Heart left ventricle (tissue), 16 donors: ENCODE data around the gene PCDHGA1. TPM values are rescaled to one million over a fixed set of nuclear protein-coding genes. Genes with fewer than 3 reads are reported as not detected.

Experiments used
- ATAC-seq, 4 donors: fragments of 200-7000 bp; cut with Tn5 transposase; one replicate each; pipeline ENCODE4 v1.9.1; 2020 to 2022; ENCODE audit warnings: moderate library complexity in 4 of 4, mild to moderate bottlenecking in 3 of 4, moderate number of reproducible peaks in 1 of 4
- DNase-seq, 5 donors: peaks; one replicate each; pipeline ENCODE4 v3.0.0-alpha.2; 2020
- H3K27ac ChIP-seq, 12 donors: fragments of 200-600 bp; sonication (generic) in 4 of 12; one replicate each; pipeline versions ENCODE4 v1.5.0 to v1.8.0; 2016 to 2022; ENCODE audit warnings: mild to moderate bottlenecking in 2 of 12
- H3K27me3 ChIP-seq, 9 donors: fragments of 200-600 bp; sonication (generic) in 2 of 9; one replicate each; pipeline versions ENCODE4 v1.5.1 to v1.8.0; 2016 to 2022; ENCODE audit warnings: mild to moderate bottlenecking in 3 of 9
- H3K36me3 ChIP-seq, 9 donors: fragments of 200-600 bp; sonication (generic) in 2 of 9; one replicate each; pipeline versions ENCODE4 v1.5.0 to v1.8.0; 2018 to 2022; ENCODE audit warnings: mild to moderate bottlenecking in 2 of 9
- H3K4me1 ChIP-seq, 12 donors: fragments of 200-600 bp; sonication (generic) in 4 of 12; one replicate each; pipeline versions ENCODE4 v1.5.0 to v1.8.0; 2016 to 2022; ENCODE audit warnings: mild to moderate bottlenecking in 3 of 12
- H3K4me3 ChIP-seq, 12 donors: fragments of 200-600 bp; sonication (generic) in 4 of 12; one replicate each; pipeline versions ENCODE4 v1.5.0 to v1.8.0; 2017 to 2022; ENCODE audit warnings: mild to moderate bottlenecking in 9 of 12, moderate library complexity in 4 of 12
- H3K9me3 ChIP-seq, 12 donors: fragments of 200-600 bp; sonication (generic) in 4 of 12; one replicate each; pipeline versions ENCODE4 v1.5.0 to v1.8.0; 2016 to 2022; ENCODE audit warnings: mild to moderate bottlenecking in 1 of 12
- POLR2A ChIP-seq, 2 donors: fragments of 450-650 bp; IDR thresholded peaks; one replicate each; pipeline ENCODE4 v1.6.1; 2017; ENCODE audit warnings: antibody characterized with exemption in 2 of 2, mild to moderate bottlenecking in 2 of 2, moderate library complexity in 2 of 2
- WGBS, 4 donors: extraction: QIAGEN DNeasy Blood & Tissue Kit in 2 of 4; methylation state at CpG; one replicate each; pipeline versions ENCODE4 v1.1.5 to v1.1.7; 2013 to 2018; 5-methylcytosine and 5-hydroxymethylcytosine counted together
- intact Hi-C, 10 donors: fragments of 100-400 bp; cut with DNase I; formaldehyde crosslinking; loops; one replicate each; pipeline versions ENCODE4 v1.11.1 to v1.14.2; 2022
- polyA plus RNA-seq, 2 donors: library from polyadenylated mRNA; stranded (reverse); fragments of 200-250 nt; gene quantifications; one replicate each; pipeline ENCODE4 v1.2.3, GENCODE V29; 2013
- total RNA-seq, 9 donors: library from RNA; depleted of rRNA in 2 of 9; stranded (reverse); fragments of >200 nt in 2 of 9; fragmentation: NEBNext Ultra II Directional in 3 of 9; extraction: Animal tissue kit (Norgen Biotek cat#: 25700) in 3 of 9; gene quantifications; one replicate each; pipeline versions ENCODE4 v1.1.0 to v1.2.4, GENCODE V29; 2016 to 2023
- TF ChIP-seq, protein P1 (sequence below), 12 donors: fragments of 200-600 bp; sonication (generic) in 4 of 12; IDR thresholded peaks; one replicate each; pipeline versions ENCODE4 v1.5.0 to v1.8.0; 2018 to 2022; ENCODE audit warnings: antibody characterized with exemption in 12 of 12, mild to moderate bottlenecking in 5 of 12
- donor health status: ischemic (EF 13 %, LVEDD 7.1; RV severe dilation, severe dysfunction).
- donor health status: healthy with polysubstance abuse.
- donor health status: DM: no; HTN: yes; CAD: no.
- donor health status: DM: no; HTN: no; CAD: no.
- donor health status: ischemic (EF 25% LVEDD 6.9; RV normal size, moderate dysfunction).
- donor health status: ischemic (EF 25% LVEDD 5.7; RV mildly dilated, moderate dysfunction).
- donor health status: healthy.
- donor health status: DM: yes; HTN: yes; CAD: no.
- donor health status: ischemic (EF 35%, LVEDD 5.7; RV mildly dilated, moderate dysfunction).
- donor health status: nonischemic (EF 11% LVEDD 7.7; RV severe dilation, severe dysfunction).
- donor health status: DM: yes; HTN: yes; CAD: no.
- donor health status: PGD.
- donor health status: ischemic (EF 29% LVEDD 5.4; RV normal size, mild dysfunction).
- donor health status: nonischemic (EF 23%, LVEDD 6.1; RV moderate dilation, normal function).

PCDHGA1 gene
- total and polyA plus RNA-seq, 11 donors, result 1.3 to 4.9 (median 3.1) TPM

DNA sequence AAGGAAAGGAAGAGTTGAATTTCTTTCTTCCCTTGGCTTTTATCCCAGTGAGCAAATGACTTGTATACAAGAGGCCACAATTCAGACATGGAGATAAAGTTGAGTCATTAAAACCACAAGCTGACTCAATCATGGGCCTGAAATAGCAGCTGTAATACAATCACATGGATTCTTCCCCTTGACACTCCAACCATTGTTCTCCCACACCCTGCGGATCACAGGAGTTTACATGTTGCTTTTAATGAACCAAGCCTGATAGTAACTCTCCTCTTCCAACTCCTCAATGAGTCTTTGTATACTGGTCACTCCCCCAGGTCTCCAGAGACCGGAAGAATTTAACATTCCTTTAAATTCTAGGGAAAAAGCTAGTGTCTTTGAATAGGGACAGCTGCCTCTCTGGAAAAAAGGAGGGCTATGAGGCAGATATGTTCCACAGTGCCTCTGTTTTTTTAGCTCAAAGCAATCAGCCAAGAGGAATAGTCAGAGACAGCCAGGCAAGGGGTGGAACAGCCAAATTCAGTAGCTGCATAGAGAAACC is 191.0 kb downstream of the PCDHGA1 start:
- Histone ChIP-seq H3K9me3 (no peaks in the 10 kb centered on the region), H3K27ac (peak overlapping the region; percentile 54 to 95 (median 84)), H3K36me3 (peaks cover 0 to 82% (median 34%) of the 10 kb centered on the region in 9 donors), H3K4me1 (peaks cover 9 to 85% (median 63%) of the 10 kb centered on the region in 12 donors), H3K27me3 (no peaks in the 10 kb centered on the region), H3K4me3 (no peak overlapping the region)
- intact Hi-C loops, result loop anchor here in 7 of 10 donors (2.0 to 10.0 kb wide), 11 partner anchors 36 to 197 kb away; partner anchors contain the start of genes PCDHGB7 (in 3 of the 7), PCDHGC3 (in 3 of the 7), PCDHGA11 (in 2 of the 7) and PCDHGA1 (in 1 of the 7)
- 3 to 11% (median 4%) methylated on average over 2 of the region's 2 CpGs for WGBS, 4 donors
- peak in 1 of 2 donors; percentile 21 for TF ChIP-seq POLR2A (IDR thresholded peaks at IDR 0.05)
- TF ChIP-seq, protein P1, sequence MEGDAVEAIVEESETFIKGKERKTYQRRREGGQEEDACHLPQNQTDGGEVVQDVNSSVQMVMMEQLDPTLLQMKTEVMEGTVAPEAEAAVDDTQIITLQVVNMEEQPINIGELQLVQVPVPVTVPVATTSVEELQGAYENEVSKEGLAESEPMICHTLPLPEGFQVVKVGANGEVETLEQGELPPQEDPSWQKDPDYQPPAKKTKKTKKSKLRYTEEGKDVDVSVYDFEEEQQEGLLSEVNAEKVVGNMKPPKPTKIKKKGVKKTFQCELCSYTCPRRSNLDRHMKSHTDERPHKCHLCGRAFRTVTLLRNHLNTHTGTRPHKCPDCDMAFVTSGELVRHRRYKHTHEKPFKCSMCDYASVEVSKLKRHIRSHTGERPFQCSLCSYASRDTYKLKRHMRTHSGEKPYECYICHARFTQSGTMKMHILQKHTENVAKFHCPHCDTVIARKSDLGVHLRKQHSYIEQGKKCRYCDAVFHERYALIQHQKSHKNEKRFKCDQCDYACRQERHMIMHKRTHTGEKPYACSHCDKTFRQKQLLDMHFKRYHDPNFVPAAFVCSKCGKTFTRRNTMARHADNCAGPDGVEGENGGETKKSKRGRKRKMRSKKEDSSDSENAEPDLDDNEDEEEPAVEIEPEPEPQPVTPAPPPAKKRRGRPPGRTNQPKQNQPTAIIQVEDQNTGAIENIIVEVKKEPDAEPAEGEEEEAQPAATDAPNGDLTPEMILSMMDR (IDR thresholded peaks at IDR 0.05), result no peak
- ATAC-seq (peak; percentile 84 to 89 (median 86)), DNase-seq (peak in 4 of 5 donors; percentile 68 to 76 (median 71))

DNA sequence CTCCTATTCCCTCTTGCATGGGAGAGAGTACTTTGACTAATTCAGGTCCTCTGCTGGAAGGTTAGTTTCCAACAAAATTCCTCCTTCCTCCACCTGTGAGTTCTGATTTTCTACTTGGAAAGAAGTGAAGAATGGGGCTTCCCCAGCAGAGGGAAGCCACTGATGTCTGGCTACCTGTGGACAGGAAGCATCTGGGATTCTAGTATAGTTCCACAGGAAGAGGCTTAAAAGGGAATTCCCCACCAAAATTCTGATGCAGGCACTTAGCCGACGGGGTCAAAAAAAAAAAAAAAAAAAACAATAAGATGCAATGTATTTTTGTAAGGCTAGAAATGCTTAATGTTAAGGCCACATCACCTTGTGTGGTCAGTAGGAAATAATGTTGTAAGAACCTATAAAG is 192.0 kb downstream of the PCDHGA1 start:
- TF ChIP-seq, protein P1 (IDR thresholded peaks at IDR 0.05), result no peak
- no peak for TF ChIP-seq POLR2A (IDR thresholded peaks at IDR 0.05)
- Histone ChIP-seq H3K4me1 (peaks cover 9 to 76% (median 54%) of the 10 kb centered on the region in 12 donors), H3K27ac (peak overlapping the region in 11 of 12 donors; percentile 78 to 95 (median 84)), H3K9me3 (no peaks in the 10 kb centered on the region), H3K36me3 (peaks cover 0 to 82% (median 36%) of the 10 kb centered on the region in 9 donors), H3K4me3 (no peak overlapping the region), H3K27me3 (no peaks in the 10 kb centered on the region)
- DNase-seq (no peak), ATAC-seq (no peak)
- 28 to 42% (median 35%) methylated on average over 2 of the region's 2 CpGs for WGBS, 4 donors
- intact Hi-C loops, result loop anchor here in 7 of 10 donors (5.0 to 10.0 kb wide), 10 partner anchors 35 to 198 kb away; partner anchors contain the start of genes PCDHGB7 (in 3 of the 7), PCDHGC3 (in 3 of the 7), PCDHGA11 (in 2 of the 7) and PCDHGA1 (in 1 of the 7)

- intact Hi-C loops, result loop anchor here in 9 of 10 donors (1.0 to 10.0 kb wide), 16 partner anchors 33 to 199 kb away; partner anchors contain the start of genes PCDHGB7 (in 5 of the 9), PCDHGC3 (in 4 of the 9), PCDHGA11 (in 2 of the 9) and PCDHGA1 (in 1 of the 9)
Measured at GRCh38 chr5:141523991-141524390, 193.7 kb downstream of the PCDHGA1 start.

More at GRCh38 chr5:141523991-141524390, 193.7 kb downstream of the PCDHGA1 start:
- Histone ChIP-seq H3K27me3 (no peaks in the 10 kb centered on the region), H3K9me3 (no peaks in the 10 kb centered on the region), H3K4me3 (no peak overlapping the region), H3K27ac (peak overlapping the region in 10 of 12 donors; percentile 29 to 95 (median 68)), H3K36me3 (peaks cover 0 to 84% (median 42%) of the 10 kb centered on the region in 9 donors), H3K4me1 (peaks cover 9 to 77% (median 62%) of the 10 kb centered on the region in 12 donors)
- DNase-seq (no peak), ATAC-seq (no peak)
- WGBS, 4 donors, result 87 to 92% (median 90%) methylated on average over 8 of the region's 8 CpGs
- TF ChIP-seq, protein P1 (IDR thresholded peaks at IDR 0.05), result no peak
- TF ChIP-seq POLR2A (IDR thresholded peaks at IDR 0.05), result no peak
